HepG2 (cell line): ENCODE results near the gene AGPAT2. TPM values are rescaled to one million over a fixed set of nuclear protein-coding genes. Genes with fewer than 3 reads are reported as not detected.

Source experiments
- CENPT ChIP-seq: sonication (generic); formaldehyde crosslinking; IDR thresholded peaks from 2 replicates; pipeline ENCODE4 v1.8.0; 2022; ENCODE audit warnings: low read depth, mild to moderate bottlenecking, moderate library complexity, missing genetic modification reagents
- HNRNPL ChIP-seq: fragments of 200-400 bp; formaldehyde crosslinking; IDR thresholded peaks from 2 replicates; pipeline ENCODE4 v1.6.1; 2017; ENCODE audit warnings: mild to moderate bottlenecking, low read depth, low read length
- MXD3 ChIP-seq: IDR thresholded peaks from 2 replicates; pipeline ENCODE4 v1.6.1; 2016; ENCODE audit warnings: mild to moderate bottlenecking, missing biosample characterization, missing genetic modification reagents
- RBM22 ChIP-seq: fragments of 200-400 bp; formaldehyde crosslinking; optimal IDR thresholded peaks from 2 replicates; pipeline ENCODE3; 2017; ENCODE audit warnings: mild to moderate bottlenecking, low read length, moderate library complexity
- RERE ChIP-seq: IDR thresholded peaks from 2 replicates; pipeline ENCODE4 v1.6.1; 2016; ENCODE audit warnings: low read depth, missing genetic modification reagents, missing compliant biosample characterization
- ZC3H13 ChIP-seq: sonication (generic); formaldehyde crosslinking; IDR thresholded peaks from 2 replicates; pipeline ENCODE4 v1.8.1; 2023; ENCODE audit warnings: mild to moderate bottlenecking, missing genetic modification reagents, moderate library complexity
- ZNF160 ChIP-seq: sonication (generic); formaldehyde crosslinking; IDR thresholded peaks from 2 replicates; pipeline ENCODE4 v1.8.0; 2022; ENCODE audit warnings: mild to moderate bottlenecking, inconsistent platforms, missing genetic modification reagents
- polyA plus RNA-seq, 8 experiments: library from polyadenylated mRNA; depleted of rRNA in 3 of 8; stranded (reverse) in 7 of 8; unstranded in 1 of 8; fragments of >200 nt; fragmentation: Illumina TruSeq in 4 of 8; extraction: Trizol in 4 of 8; gene quantifications; 2 replicates each; pipeline versions ENCODE4 v1.2.1 to v1.2.3, GENCODE V29; 2011 to 2016; ENCODE audit warnings: low read depth in 4 of 8, missing spikeins in 1 of 8, mixed read lengths in 1 of 8; ENCODE audit not compliant: insufficient read depth in 1 of 8
- total RNA-seq, 5 experiments: library from RNA; depleted of rRNA; stranded (reverse); fragments of >200 nt; fragmentation: Illumina TruSeq; extraction: Trizol; gene quantifications; 2 replicates each; pipeline ENCODE4 v1.2.3, GENCODE V29; 2016; ENCODE audit warnings: low read depth in 1 of 5

The AGPAT2 gene
- total and polyA plus RNA-seq, 2 of the 13 experiments (the other 11 are each of a cell fraction or from before 2014, with no cell fraction given), result 3.9 to 25.8 TPM

GRCh38 chr9:136729144-136729543, 41.9 kb upstream of the AGPAT2 start (continued):
- no peak for TF ChIP-seq RERE
- TF ChIP-seq CENPT (CRISPR knock-in tag), result no peak
- TF ChIP-seq MXD3, result no peak
- TF ChIP-seq ZC3H13 (CRISPR knock-in tag), result no peak
- TF ChIP-seq ZNF160 (CRISPR knock-in tag), result no peak
- TF ChIP-seq HNRNPL, result 0 out of 2 replicates have a peak, but pooled peaks have one; percentile 14
- TF ChIP-seq RBM22, result peak; percentile 19
